NCI-H345 (cell line): Measurements from ENCODE around the gene CERKL.

Experiments
- DNase-seq: peaks from one replicate; lab custom pipeline; 2025; lab: John Stamatoyannopoulos, UW

CERKL gene

DNA sequence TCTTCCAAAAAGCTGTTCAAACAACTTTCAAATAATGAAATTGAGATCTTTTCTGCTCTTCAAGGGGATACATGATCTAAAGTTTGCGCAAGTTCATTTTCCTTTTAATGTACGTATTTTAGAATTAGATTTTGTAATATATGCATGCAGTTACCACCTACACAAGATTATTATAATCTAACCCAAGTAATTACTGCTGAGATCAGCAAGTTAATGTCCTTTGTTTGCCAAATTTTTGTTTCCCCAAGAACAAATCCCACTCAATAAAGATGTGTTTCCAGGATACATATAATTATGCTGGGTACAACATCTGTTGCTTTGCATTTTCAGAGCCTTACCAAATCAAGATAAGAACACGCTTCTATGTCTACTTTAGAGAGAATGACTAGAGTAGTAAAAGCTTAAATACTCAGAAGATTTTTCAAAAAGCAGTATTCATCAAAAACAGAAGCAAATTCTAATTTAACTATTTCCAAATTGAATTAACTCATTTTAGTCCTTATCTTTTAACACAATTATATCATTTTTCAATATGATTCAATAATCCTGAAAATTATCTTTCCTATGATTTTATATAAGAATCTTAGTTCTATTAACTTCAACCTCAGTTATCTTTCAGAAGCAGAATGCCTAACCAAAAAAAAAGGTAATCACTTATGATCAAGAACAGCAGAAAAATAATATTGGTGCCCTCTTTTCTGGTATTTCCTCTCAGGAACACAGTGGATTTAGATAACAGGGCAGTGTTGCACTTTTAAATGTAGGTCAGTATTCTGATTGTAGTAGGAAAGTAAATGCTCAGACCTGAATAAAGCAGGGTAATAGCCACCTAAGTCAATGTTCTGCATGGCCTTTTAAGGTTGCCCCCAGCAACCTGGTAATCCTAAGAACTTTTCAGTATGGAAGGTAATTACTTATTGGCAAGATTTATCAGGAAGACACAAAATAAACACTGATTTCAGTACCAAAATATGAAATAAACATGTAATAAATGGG, 28.0 kb downstream of the CERKL start:
- DNase-seq: no peak

DNA sequence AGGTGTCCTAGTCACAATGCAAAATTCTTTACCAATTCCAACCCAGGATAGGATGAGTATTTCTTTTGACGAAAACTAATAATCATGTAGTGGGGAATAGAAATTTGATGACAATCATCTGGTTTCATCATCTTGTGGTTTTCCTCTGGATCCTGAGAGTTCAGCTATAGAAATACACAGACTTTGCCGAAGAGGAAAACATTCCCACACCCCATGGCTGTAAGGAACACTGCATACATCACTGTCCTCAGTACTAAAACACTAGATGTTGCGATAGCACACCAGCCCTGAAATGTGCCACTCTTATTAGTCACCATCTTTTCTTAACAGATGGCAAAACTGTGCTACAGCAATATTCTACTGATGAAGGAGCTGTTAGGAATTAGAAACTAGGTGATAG, 29.4 kb downstream of the CERKL start:
- no peak for DNase-seq

- DNase-seq: no peak
These were observed 30.2 kb downstream of the CERKL start for GRCh38 chr2:181626671-181627070.

DNA sequence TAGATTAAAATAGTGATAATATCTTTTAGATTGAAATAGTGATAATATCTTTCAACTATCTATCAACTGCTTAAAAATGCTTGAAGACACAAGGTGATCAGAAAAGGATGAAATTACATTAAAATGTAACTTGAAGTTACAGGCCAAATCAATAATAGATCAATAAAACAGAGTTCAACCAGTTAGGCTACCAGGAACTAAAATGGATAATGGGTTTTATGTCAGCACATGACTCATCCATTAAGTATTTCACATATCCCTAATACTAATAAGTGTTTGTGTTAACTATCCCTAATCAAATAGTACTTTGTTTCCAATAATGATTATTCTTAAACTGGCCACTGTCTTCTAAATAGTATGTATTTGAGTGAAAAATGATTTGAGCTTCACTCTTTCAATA, 33.7 kb downstream of the CERKL start:
- DNase-seq: no peak

GRCh38 chr2:181621779-181622490, 35.0 kb downstream of the CERKL start:
- no peak for DNase-seq

- DNase-seq: no peak
These were observed 37.4 kb downstream of the CERKL start for GRCh38 chr2:181619516-181619915.

DNA sequence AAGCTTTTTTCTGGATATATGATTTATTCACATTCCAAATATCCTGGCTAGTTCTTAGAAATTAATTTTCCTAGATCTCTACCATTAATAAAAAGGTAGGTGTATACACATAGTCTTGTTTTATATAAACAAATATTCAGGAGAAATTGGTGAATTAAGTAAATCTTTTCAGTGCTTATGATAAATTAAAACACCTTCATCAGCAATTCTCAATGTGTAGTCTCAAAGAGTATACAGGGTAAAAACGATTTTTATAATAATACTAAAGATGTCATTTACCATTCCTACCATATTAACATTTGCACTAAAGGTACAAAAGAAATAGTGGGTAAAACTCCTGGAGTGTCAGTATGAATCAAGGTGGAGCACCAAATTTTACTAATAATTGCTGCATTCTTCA, 40.2 kb downstream of the CERKL start:
- DNase-seq: no peak

GRCh38 chr2:181614874-181615638, 41.8 kb downstream of the CERKL start:
- DNase-seq: no peak

- DNase-seq: no peak
These were observed 43.7 kb downstream of the CERKL start for GRCh38 chr2:181613241-181613640.

GRCh38 chr2:181607629-181608590, 49.0 kb downstream of the CERKL start:
- no peak for DNase-seq

GRCh38 chr2:181605889-181606837, 50.7 kb downstream of the CERKL start:
- DNase-seq: no peak

GRCh38 chr2:181602017-181602416, 54.9 kb downstream of the CERKL start:
- no peak for DNase-seq

- no peak for DNase-seq
These were observed 60.3 kb downstream of the CERKL start for GRCh38 chr2:181596556-181596955.

- no peak for DNase-seq
These were observed 62.6 kb downstream of the CERKL start for GRCh38 chr2:181594322-181594721.

GRCh38 chr2:181589779-181590178, 67.1 kb downstream of the CERKL start:
- DNase-seq: no peak

DNA sequence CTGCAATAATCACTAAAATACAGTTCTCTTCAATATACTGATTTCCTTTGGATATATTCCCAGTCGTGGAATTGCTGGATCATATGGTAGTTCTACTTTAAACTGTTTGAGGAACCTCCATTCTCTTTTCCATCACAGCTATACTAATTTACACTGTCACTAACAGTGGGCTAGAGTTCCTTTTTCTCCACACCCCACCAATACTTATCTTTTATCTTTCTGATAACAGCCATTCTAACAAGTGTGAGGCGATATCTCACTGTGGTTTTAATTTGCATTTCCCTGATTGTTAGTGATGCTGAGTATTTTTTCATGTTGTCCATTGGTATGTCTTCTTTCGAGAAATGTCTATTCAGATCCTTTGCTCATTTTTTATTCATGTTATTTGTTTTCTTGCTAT, 68.4 kb downstream of the CERKL start:
- no peak for DNase-seq

- peak; percentile 76 for DNase-seq
These were observed 70.3 kb downstream of the CERKL start for GRCh38 chr2:181586569-181587081.

DNA sequence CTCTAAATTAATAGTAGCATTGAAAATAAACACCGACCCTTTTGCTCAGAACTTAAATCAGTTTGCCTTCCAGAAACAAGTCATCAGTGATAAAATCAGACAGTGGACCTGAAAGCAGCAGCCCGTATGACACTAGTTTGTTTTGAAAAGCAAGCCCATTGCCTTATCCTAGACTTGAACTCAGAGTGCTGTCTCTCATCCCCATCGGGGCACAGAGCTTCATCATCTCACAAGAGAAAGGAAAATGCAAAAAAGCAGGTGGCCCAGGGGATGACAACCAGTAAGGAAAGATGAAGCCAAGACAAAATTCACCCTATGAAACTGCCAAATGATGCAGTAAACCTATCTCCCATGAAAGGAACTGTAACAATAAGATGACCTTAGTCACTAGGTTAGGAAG, 71.2 kb downstream of the CERKL start:
- no peak for DNase-seq

GRCh38 chr2:181581534-181581933, 75.4 kb downstream of the CERKL start:
- DNase-seq: no peak

DNA sequence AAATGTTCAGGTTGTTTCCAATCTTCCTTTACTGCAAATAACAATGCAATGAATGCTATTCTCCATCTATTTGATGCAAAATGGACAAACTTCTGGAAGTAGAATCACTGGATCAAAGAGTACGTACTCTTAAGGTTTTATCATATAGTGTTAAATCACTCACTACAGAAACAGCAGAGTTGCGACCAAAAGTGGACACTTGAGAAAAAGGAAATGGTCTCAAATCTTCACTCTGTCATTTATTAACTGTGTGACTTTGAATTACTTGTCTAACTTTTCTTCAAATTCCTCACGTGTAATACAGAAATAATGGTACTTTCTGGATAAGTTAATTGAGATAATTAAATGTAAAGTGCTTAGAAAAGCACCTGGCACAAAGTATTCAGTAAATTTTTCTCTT, 78.1 kb downstream of the CERKL start:
- no peak for DNase-seq
